Keratinocyte (primary cell): ENCODE measurements around the gene RDH13. TPM values are rescaled to one million over a fixed set of nuclear protein-coding genes. Genes with fewer than 3 reads are reported as not detected.

ENCODE experiments used
- DNase-seq: peaks from one replicate; pipeline ENCODE4 v3.0.0-alpha.2; 2011; ENCODE audit warnings: low read depth, missing footprints, low spot score
- FAIRE-seq: peaks from 2 replicates; lab custom pipeline; 2011; peaks lifted over from hg19 to GRCh38; lab: Jason Lieb, UNC
- H2AFZ ChIP-seq: 2 replicates; pipeline ENCODE4 v1.6.0; 2012; ENCODE audit warnings: low read length, control low read depth, inconsistent platforms; ENCODE audit not compliant: control insufficient read depth
- H3K27ac ChIP-seq: 2 replicates; pipeline ENCODE4 v1.5.1; 2011; ENCODE audit warnings: low read length; ENCODE audit not compliant: control insufficient read depth, insufficient read depth
- H3K27me3 ChIP-seq: 3 replicates; pipeline ENCODE4 v1.6.0; 2011; ENCODE audit warnings: low read length; ENCODE audit not compliant: control insufficient read depth, insufficient read depth; ENCODE audit errors: extremely low read depth
- H3K36me3 ChIP-seq, 2 experiments: 2 replicates in 1 of 2; 3 replicates in 1 of 2; pipeline ENCODE4 v1.5.1; 2011; ENCODE audit warnings: low read length in 2 of 2, mild to moderate bottlenecking in 1 of 2; ENCODE audit not compliant: control insufficient read depth in 2 of 2, insufficient read depth in 2 of 2; ENCODE audit errors: extremely low read depth in 1 of 2
- H3K4me1 ChIP-seq: 3 replicates; pipeline ENCODE4 v1.5.1; 2011; ENCODE audit warnings: low read length; ENCODE audit not compliant: control insufficient read depth, insufficient read depth; ENCODE audit errors: extremely low read depth
- H3K4me2 ChIP-seq: 3 replicates; pipeline ENCODE4 v1.6.0; 2011; ENCODE audit warnings: low read depth, low read length; ENCODE audit not compliant: control insufficient read depth, insufficient read depth; ENCODE audit errors: extremely low read depth
- H3K4me3 ChIP-seq, 3 experiments: fragments of 200-600 bp in 1 of 3; sonication (generic) in 1 of 3; 2 replicates in 2 of 3; 3 replicates in 1 of 3; pipeline ENCODE4 v1.5.1; 2011 to 2016; ENCODE audit warnings: low read length in 3 of 3, mild to moderate bottlenecking in 3 of 3, control low read depth in 2 of 3, inconsistent platforms in 1 of 3, low read depth in 1 of 3, mixed read lengths in 1 of 3, mixed run types in 1 of 3, moderate library complexity in 1 of 3; ENCODE audit not compliant: control insufficient read depth in 2 of 3, insufficient read depth in 2 of 3; ENCODE audit errors: extremely low read depth in 1 of 3
- H3K79me2 ChIP-seq: 2 replicates; pipeline ENCODE4 v1.6.0; 2012; ENCODE audit warnings: low read length; ENCODE audit not compliant: control insufficient read depth, insufficient read depth
- H3K9ac ChIP-seq: 3 replicates; pipeline ENCODE4 v1.6.0; 2011; ENCODE audit warnings: low read length; ENCODE audit not compliant: control insufficient read depth, insufficient read depth; ENCODE audit errors: extremely low read depth
- H3K9me1 ChIP-seq: 3 replicates; pipeline ENCODE4 v1.6.0; 2011; ENCODE audit warnings: low read length; ENCODE audit not compliant: control insufficient read depth, insufficient read depth; ENCODE audit errors: extremely low read depth
- H3K9me3 ChIP-seq: 2 replicates; pipeline ENCODE4 v1.5.1; 2012; ENCODE audit warnings: low read depth, low read length; ENCODE audit not compliant: control insufficient read depth
- H4K20me1 ChIP-seq: 3 replicates; pipeline ENCODE4 v1.6.0; 2011; ENCODE audit warnings: low read length; ENCODE audit not compliant: control insufficient read depth, insufficient read depth; ENCODE audit errors: extremely low read depth
- EZH2 ChIP-seq: IDR thresholded peaks from one replicate; pipeline ENCODE4 v1.6.1; 2012; ENCODE audit warnings: inconsistent platforms, mild to moderate bottlenecking, low read length, moderate library complexity
- dilution Hi-C: fragments of 300-500 bp; cut with MboI; formaldehyde crosslinking; loops from one replicate; pipeline ENCODE4 v1.7.0; 2020; ENCODE audit warnings: low sequenced_read_pairs; ENCODE audit not compliant: extremely low pct_ligation_motif_present
- polyA plus RNA-seq, 5 experiments: library from polyadenylated mRNA; depleted of rRNA in 3 of 5; stranded (reverse) in 3 of 5; stranded (forward) in 1 of 5; unstranded in 1 of 5; fragments of >200 nt; gene quantifications; 1 replicate in 1 of 5; 2 replicates in 3 of 5; 3 replicates in 1 of 5; pipeline versions ENCODE4 v1.2.1 to v1.2.3, GENCODE V29; 2011 to 2012; ENCODE audit warnings: missing spikeins in 2 of 5, low read depth in 1 of 5, low replicate concordance in 1 of 5
- TF ChIP-seq, protein P1 (sequence below), 3 experiments: IDR thresholded peaks in 1 of 3; conservative IDR thresholded peaks in 1 of 3; optimal IDR thresholded peaks in 1 of 3; 2 replicates in 2 of 3; 3 replicates in 1 of 3; pipeline versions ENCODE3 to v1.5.1; 2011; ENCODE audit warnings: low read length in 3 of 3, mild to moderate bottlenecking in 3 of 3, moderate library complexity in 2 of 3, control low read depth in 1 of 3, inconsistent platforms in 1 of 3; ENCODE audit not compliant: insufficient read depth in 2 of 3; ENCODE audit errors: extremely low read depth in 1 of 3

Gene RDH13
- polyA plus RNA-seq, 1 donor (not counting 4 experiments of a cell fraction or from before 2014, with no cell fraction given) = 10.6 TPM

DNA sequence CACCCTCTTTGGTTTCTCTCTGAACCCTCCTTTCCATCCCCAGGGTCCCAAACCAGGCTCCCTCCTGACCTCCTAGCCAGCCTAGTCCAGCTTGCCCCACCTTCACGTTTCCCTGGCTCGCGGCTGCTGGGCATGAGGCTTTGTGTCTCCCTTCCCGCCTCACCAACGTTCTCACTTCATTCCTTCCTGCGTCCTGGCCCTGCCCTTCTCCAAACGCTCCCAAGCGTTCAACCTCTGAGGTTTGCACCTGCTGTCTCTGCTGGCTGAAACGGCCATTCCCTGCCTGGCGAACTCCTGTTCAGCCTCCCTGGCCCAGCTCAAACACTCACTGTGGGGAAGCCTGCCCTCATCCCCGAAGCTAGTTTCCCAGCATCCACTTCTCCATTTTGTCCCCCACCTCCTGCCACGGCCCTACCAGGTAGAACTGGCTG, 25.1 kb upstream of the RDH13 start:
- no peak for TF ChIP-seq EZH2
- TF ChIP-seq, protein P1, sequence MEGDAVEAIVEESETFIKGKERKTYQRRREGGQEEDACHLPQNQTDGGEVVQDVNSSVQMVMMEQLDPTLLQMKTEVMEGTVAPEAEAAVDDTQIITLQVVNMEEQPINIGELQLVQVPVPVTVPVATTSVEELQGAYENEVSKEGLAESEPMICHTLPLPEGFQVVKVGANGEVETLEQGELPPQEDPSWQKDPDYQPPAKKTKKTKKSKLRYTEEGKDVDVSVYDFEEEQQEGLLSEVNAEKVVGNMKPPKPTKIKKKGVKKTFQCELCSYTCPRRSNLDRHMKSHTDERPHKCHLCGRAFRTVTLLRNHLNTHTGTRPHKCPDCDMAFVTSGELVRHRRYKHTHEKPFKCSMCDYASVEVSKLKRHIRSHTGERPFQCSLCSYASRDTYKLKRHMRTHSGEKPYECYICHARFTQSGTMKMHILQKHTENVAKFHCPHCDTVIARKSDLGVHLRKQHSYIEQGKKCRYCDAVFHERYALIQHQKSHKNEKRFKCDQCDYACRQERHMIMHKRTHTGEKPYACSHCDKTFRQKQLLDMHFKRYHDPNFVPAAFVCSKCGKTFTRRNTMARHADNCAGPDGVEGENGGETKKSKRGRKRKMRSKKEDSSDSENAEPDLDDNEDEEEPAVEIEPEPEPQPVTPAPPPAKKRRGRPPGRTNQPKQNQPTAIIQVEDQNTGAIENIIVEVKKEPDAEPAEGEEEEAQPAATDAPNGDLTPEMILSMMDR (optimal IDR thresholded peaks at IDR 0.05 in 1 of 3, IDR thresholded peaks at IDR 0.05 in 1 of 3, conservative IDR thresholded peaks at IDR 0.05 in 1 of 3; ENCODE audit: extremely low read depth in 1 of 3, insufficient read depth in 2 of 3, low read length in 3 of 3) = no peak
- Histone ChIP-seq H3K27ac (no peak overlapping the region), H3K79me2 (no peaks in the 10 kb centered on the region), H2AFZ (no peak overlapping the region), H4K20me1 (peaks cover 14% of the 10 kb centered on the region), H3K9me3 (no peaks in the 10 kb centered on the region), H3K27me3 (peaks cover 5% of the 10 kb centered on the region), H3K9ac (no peak overlapping the region), H3K4me2 (no peak overlapping the region), H3K4me1 (peaks cover 7% of the 10 kb centered on the region), H3K36me3 (peaks cover 10 to 18% of the 10 kb centered on the region in 2 experiments), H3K4me3 (no peak overlapping the region), H3K9me1 (no peaks in the 10 kb centered on the region)
- dilution Hi-C loops = no loop called here
- no peak for DNase-seq
- no peak for FAIRE-seq

DNA sequence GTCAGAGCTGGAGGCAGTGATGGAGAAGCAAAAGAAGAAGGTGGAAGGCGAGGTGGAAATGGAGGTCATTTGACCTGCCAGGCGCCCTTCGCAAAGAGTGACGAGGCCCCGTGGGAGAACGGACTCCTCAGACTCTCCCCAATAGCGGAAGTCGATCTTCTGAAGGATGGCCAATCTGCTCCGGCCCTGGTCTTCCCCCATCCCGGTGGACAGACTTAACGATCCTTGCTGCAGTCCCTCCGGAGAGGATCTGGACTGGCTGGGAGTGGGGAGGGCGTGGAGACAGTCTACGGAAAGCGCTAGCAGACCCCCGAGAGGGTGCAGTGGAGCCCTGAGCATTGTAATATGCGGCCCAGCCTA, 24.6 kb upstream of the RDH13 start:
- FAIRE-seq = no peak
- DNase-seq = no peak
- no peak overlapping the region for H2AFZ ChIP-seq

More for the DNA sequence above, 24.6 kb upstream of the RDH13 start:
- Histone ChIP-seq H3K9ac (no peak overlapping the region), H3K4me1 (peaks cover 7% of the 10 kb centered on the region), H3K4me2 (peak overlapping the region; percentile 88), H3K27me3 (peaks cover 8% of the 10 kb centered on the region), H3K27ac (no peak overlapping the region), H3K9me3 (no peaks in the 10 kb centered on the region), H3K4me3 (peak overlapping the region in 1 of 3 experiments; percentile 59), H3K79me2 (no peaks in the 10 kb centered on the region), H3K9me1 (no peaks in the 10 kb centered on the region), H4K20me1 (peaks cover 14% of the 10 kb centered on the region), H3K36me3 (peaks cover 10 to 15% of the 10 kb centered on the region in 2 experiments)
- dilution Hi-C loops = no loop called here
- TF ChIP-seq EZH2 = no peak
- TF ChIP-seq, protein P1 (optimal IDR thresholded peaks at IDR 0.05 in 1 of 3, IDR thresholded peaks at IDR 0.05 in 1 of 3, conservative IDR thresholded peaks at IDR 0.05 in 1 of 3; ENCODE audit: extremely low read depth in 1 of 3, insufficient read depth in 2 of 3, low read length in 3 of 3) = no peak
